Measurements from ENCODE around the gene LRP1-AS. TPM values are rescaled to one million over a fixed set of nuclear protein-coding genes. Genes with fewer than 3 reads are reported as not detected.

The LRP1-AS gene
- total RNA-seq, 3 donors from 2014 or later = not detected

DNA sequence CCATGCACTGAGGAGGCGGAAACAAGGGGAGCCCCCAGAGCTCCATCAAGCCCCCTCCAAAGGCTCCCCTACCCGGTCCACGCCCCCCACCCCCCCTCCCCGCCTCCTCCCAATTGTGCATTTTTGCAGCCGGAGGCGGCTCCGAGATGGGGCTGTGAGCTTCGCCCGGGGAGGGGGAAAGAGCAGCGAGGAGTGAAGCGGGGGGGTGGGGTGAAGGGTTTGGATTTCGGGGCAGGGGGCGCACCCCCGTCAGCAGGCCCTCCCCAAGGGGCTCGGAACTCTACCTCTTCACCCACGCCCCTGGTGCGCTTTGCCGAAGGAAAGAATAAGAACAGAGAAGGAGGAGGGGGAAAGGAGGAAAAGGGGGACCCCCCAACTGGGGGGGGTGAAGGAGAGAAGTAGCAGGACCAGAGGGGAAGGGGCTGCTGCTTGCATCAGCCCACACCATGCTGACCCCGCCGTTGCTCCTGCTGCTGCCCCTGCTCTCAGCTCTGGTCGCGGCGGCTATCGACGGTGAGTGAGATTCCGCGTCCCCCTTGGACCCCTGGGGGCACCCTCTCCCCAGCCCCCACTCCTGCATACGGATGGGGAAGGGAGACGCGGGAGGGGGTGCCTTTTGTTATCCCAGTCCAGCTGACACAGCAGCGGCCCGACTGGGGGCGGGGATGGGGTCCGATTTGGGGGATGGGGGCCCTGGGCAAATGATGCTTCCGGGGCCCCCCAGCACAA, 18.7 kb downstream of the LRP1-AS start:
- no peaks in the 10 kb centered on the region for H3K27me3 ChIP-seq
- intact Hi-C loops (cut with DNase I; ENCODE audit: low total_unique reads) = loop anchor here (1.0 kb wide), 1 partner anchor 47 kb away; no protein-coding TSS in a partner anchor
- DNase-seq (ENCODE audit: low spot score in 2 of 2) = no peak

GRCh38 chr12:57127726-57128518, 19.5 kb downstream of the LRP1-AS start, which contains the start of gene LRP1:
Gene LRP1 (plus strand): TSS chr12:57128483. CDS start chr12:57128965, 482 bp downstream.
- peak; percentile 78 to 87 for DNase-seq (ENCODE audit: low spot score in 2 of 2)
- H3K36me3 ChIP-seq = no peaks in the 10 kb centered on the region
- intact Hi-C loops (cut with DNase I; ENCODE audit: low total_unique reads) = loop anchor here (1.0 kb wide), 1 partner anchor 47 kb away; no protein-coding TSS in a partner anchor
- peaks cover 0 to 3% of the 10 kb centered on the region in 2 donors for H3K4me1 ChIP-seq
- no peaks in the 10 kb centered on the region for H3K9me3 ChIP-seq
- no peaks in the 10 kb centered on the region for H3K27me3 ChIP-seq
- peak within 1 kb of the TSS; percentile 63 to 82 (median 67) for H3K4me3 ChIP-seq
- H3K27ac ChIP-seq = peak within 1 kb of the TSS; percentile 93 to 97
- TF ChIP-seq, protein P1, sequence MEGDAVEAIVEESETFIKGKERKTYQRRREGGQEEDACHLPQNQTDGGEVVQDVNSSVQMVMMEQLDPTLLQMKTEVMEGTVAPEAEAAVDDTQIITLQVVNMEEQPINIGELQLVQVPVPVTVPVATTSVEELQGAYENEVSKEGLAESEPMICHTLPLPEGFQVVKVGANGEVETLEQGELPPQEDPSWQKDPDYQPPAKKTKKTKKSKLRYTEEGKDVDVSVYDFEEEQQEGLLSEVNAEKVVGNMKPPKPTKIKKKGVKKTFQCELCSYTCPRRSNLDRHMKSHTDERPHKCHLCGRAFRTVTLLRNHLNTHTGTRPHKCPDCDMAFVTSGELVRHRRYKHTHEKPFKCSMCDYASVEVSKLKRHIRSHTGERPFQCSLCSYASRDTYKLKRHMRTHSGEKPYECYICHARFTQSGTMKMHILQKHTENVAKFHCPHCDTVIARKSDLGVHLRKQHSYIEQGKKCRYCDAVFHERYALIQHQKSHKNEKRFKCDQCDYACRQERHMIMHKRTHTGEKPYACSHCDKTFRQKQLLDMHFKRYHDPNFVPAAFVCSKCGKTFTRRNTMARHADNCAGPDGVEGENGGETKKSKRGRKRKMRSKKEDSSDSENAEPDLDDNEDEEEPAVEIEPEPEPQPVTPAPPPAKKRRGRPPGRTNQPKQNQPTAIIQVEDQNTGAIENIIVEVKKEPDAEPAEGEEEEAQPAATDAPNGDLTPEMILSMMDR (IDR thresholded peaks at IDR 0.05) = no peak
- peak; percentile 82 for TF ChIP-seq POLR2A (IDR thresholded peaks at IDR 0.05)
- peak; percentile 54 to 71 (median 55) for TF ChIP-seq POLR2AphosphoS5 (IDR thresholded peaks at IDR 0.05)

More for the DNA sequence above, 18.7 kb downstream of the LRP1-AS start:
- Histone ChIP-seq H3K9me3 (no peaks in the 10 kb centered on the region), H3K4me1 (peaks cover 0 to 3% of the 10 kb centered on the region in 2 donors), H3K27ac (peak overlapping the region; percentile 93 to 97), H3K4me3 (peak overlapping the region; percentile 63 to 82 (median 67)), H3K36me3 (no peaks in the 10 kb centered on the region)
- TF ChIP-seq POLR2A (IDR thresholded peaks at IDR 0.05) (no peak), POLR2AphosphoS5 (IDR thresholded peaks at IDR 0.05) (no peak)
- TF ChIP-seq, protein P1 (IDR thresholded peaks at IDR 0.05) = no peak

DNA sequence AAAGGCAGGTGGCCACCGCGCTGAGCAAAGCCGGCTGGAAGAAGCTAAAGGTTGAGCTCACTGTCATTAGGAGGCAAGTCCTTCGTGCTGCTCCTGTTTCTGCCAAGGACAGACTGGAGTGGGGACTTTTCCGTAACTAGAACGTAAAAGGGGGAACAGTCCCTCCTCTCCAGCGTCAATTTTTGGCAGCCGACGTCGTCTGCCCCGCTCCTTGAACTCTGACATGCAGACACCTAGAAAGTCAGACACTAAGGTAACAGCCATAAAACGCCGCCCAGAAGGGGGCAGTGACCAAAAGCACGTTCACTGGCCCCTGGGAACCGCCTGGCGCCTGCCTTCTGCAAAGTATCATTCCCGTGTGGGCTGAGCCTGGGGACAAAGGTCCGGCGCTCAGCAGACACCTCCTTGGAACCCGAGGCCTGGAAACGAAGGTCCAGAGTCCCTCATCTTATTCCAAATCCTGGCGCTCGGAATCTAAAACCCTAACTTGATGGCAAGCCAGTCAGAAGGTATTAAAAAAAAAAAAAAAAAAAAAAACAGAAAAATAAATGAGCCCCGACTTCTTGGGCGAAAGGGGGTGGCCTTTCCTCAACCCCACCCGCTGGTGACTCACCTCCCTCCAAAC, 20.2 kb downstream of the LRP1-AS start:
- peaks cover 0 to 3% of the 10 kb centered on the region in 2 donors for H3K4me1 ChIP-seq
- H3K4me3 ChIP-seq = peak overlapping the region; percentile 63 to 82 (median 67)
- TF ChIP-seq POLR2AphosphoS5 (IDR thresholded peaks at IDR 0.05) (peak in 1 of 3 donors; percentile 35), POLR2A (IDR thresholded peaks at IDR 0.05) (no peak)
- TF ChIP-seq, protein P1 (IDR thresholded peaks at IDR 0.05) = no peak
- H3K9me3 ChIP-seq = no peaks in the 10 kb centered on the region
- H3K27me3 ChIP-seq = no peaks in the 10 kb centered on the region
- intact Hi-C loops (cut with DNase I; ENCODE audit: low total_unique reads) = no loop called here
- H3K27ac ChIP-seq = peak overlapping the region; percentile 93 to 97
- DNase-seq (ENCODE audit: low spot score in 2 of 2) = peak; percentile 77 to 78
- H3K36me3 ChIP-seq = no peaks in the 10 kb centered on the region

- H3K4me3 ChIP-seq = peak overlapping the region in 2 of 3 donors; percentile 67 to 82
- H3K27me3 ChIP-seq = no peaks in the 10 kb centered on the region
- no peaks in the 10 kb centered on the region for H3K9me3 ChIP-seq
- peaks cover 0 to 3% of the 10 kb centered on the region in 2 donors for H3K4me1 ChIP-seq
- DNase-seq (ENCODE audit: low spot score in 2 of 2) = no peak
- TF ChIP-seq POLR2AphosphoS5 (IDR thresholded peaks at IDR 0.05) = no peak
- TF ChIP-seq, protein P1 (IDR thresholded peaks at IDR 0.05) = no peak
- TF ChIP-seq POLR2A (IDR thresholded peaks at IDR 0.05) = no peak
- peak overlapping the region; percentile 93 to 97 for H3K27ac ChIP-seq
- H3K36me3 ChIP-seq = no peaks in the 10 kb centered on the region
- intact Hi-C loops (cut with DNase I; ENCODE audit: low total_unique reads) = no loop called here
These were observed 20.9 kb downstream of the LRP1-AS start for GRCh38 chr12:57126561-57126960.
